ENCODE data around the gene IGFBP1. TPM values are rescaled to one million over a fixed set of nuclear protein-coding genes. Genes with fewer than 3 reads are reported as not detected.

The IGFBP1 gene
- total and polyA plus RNA-seq, 2 of the 13 experiments (the other 11 are each of a cell fraction or from before 2014, with no cell fraction given): 5.4 to 885 TPM

- TF ChIP-seq NFATC3 (CRISPR knock-in tag; IDR thresholded peaks at IDR 0.05) (no peak), THYN1 (CRISPR knock-in tag; IDR thresholded peaks at IDR 0.05; ENCODE audit: borderline replicate concordance, low read depth) (no peak), PCBP1 (IDR thresholded peaks at IDR 0.05; ENCODE audit: borderline replicate concordance, low read depth, low read length) (no peak), ZNF883 (CRISPR knock-in tag; IDR thresholded peaks at IDR 0.05; ENCODE audit: not compliant biosample characterization) (peak; percentile 88), GATAD2A (CRISPR knock-in tag; IDR thresholded peaks at IDR 0.05) (peak; percentile 91), RARA (CRISPR knock-in tag; IDR thresholded peaks at IDR 0.05) (peak; percentile 76), NFE2L1 (CRISPR knock-in tag; IDR thresholded peaks at IDR 0.05; ENCODE audit: borderline replicate concordance) (no peak), ZNF788 (CRISPR knock-in tag; IDR thresholded peaks at IDR 0.05; ENCODE audit: borderline replicate concordance) (peak; percentile 54; the same call in 1 of the 2 replicates), ZNF3 (CRISPR knock-in tag; IDR thresholded peaks at IDR 0.05) (no peak), NR2F2 (IDR thresholded peaks at IDR 0.05; ENCODE audit: borderline replicate concordance, low read depth) (no peak), MIXL1 (CRISPR knock-in tag; IDR thresholded peaks at IDR 0.05) (peak; percentile 80), REXO4 (CRISPR knock-in tag; IDR thresholded peaks at IDR 0.05; ENCODE audit: borderline replicate concordance) (peak; percentile 88; the same call in 1 of the 2 replicates), SIX1 (CRISPR knock-in tag; IDR thresholded peaks at IDR 0.05; ENCODE audit: borderline replicate concordance) (peak; percentile 92), ZNF18 (CRISPR knock-in tag; IDR thresholded peaks at IDR 0.05; ENCODE audit: insufficient replicate concordance) (peak; percentile 92), ZNF350 (CRISPR knock-in tag; IDR thresholded peaks at IDR 0.05; ENCODE audit: borderline replicate concordance, low read depth) (peak; percentile 80), ZNF446 (CRISPR knock-in tag; IDR thresholded peaks at IDR 0.05) (peak; percentile 98), ZNF441 (CRISPR knock-in tag; IDR thresholded peaks at IDR 0.05; ENCODE audit: borderline replicate concordance) (peak; percentile 86), ZBTB37 (CRISPR knock-in tag; IDR thresholded peaks at IDR 0.05) (0 out of 2 replicates have a peak, but pooled peaks have one; percentile 19), ZNF121 (CRISPR knock-in tag; IDR thresholded peaks at IDR 0.05) (peak; percentile 68; the same call in 1 of the 2 replicates), FOXJ3 (CRISPR knock-in tag; IDR thresholded peaks at IDR 0.05; ENCODE audit: borderline replicate concordance) (peak; percentile 88), ZNF510 (CRISPR knock-in tag; IDR thresholded peaks at IDR 0.05; ENCODE audit: low read depth) (peak; percentile 89), ZNF607 (CRISPR knock-in tag; IDR thresholded peaks at IDR 0.05; ENCODE audit: borderline replicate concordance) (peak; percentile 96), PRDM10 (CRISPR knock-in tag; IDR thresholded peaks at IDR 0.05; ENCODE audit: low read depth) (peak; percentile 41; the same call in 1 of the 2 replicates), PHF21A (CRISPR knock-in tag; IDR thresholded peaks at IDR 0.05) (peak; percentile 95)
These were observed at the start of gene IGFBP1 (continued) for GRCh38 chr7:45888185-45888992.

Measured in HepG2 (cell line).